GM19193 (cell line): ENCODE measurements around the gene AP5S1.

Source experiments
- POLR2A ChIP-seq: IDR thresholded peaks from 4 replicates; pipeline ENCODE4 v1.6.1; 2011; ENCODE audit not compliant: insufficient read depth, insufficient read length; ENCODE audit errors: extremely low read depth

AP5S1 gene

DNA sequence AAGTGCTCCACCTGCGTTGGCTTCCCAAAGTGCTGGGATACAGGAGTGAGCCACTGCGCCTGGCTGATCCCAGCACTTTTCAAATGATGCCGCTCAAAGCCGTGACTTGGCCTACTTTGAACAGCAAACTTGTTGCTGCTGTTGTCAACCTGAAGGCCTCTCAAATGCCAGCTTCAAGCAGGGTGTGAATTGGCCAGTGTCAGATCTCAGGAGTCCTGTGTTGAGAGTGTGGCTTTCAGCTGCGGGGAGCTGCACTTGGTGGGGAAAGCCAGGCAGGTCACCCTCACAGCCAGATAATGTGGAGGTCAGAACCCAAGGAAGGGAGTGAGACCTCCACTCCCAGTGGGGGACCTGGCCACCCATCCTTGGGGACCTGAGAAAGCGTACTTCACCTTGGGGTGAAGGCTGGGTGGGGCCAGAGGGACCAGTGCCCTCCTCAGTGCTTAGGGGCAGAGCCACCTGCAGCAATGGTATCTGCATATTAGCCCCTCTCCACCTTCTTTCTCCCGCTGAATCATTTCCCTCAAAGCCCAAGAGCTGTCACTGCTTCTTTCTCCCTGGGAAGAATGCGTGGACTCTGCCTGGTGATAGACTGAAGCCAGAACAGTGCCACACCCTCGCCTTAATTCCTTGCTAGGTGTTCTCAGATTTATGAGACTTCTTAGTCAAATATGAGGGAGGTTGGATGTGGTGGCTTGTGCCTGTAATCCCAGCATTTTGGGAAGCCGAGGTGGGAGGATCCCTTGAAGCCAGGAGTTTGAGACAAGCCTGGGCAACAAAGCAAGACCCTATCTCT, 49.7 kb downstream of the AP5S1 start:
- TF ChIP-seq POLR2A: no peak

DNA sequence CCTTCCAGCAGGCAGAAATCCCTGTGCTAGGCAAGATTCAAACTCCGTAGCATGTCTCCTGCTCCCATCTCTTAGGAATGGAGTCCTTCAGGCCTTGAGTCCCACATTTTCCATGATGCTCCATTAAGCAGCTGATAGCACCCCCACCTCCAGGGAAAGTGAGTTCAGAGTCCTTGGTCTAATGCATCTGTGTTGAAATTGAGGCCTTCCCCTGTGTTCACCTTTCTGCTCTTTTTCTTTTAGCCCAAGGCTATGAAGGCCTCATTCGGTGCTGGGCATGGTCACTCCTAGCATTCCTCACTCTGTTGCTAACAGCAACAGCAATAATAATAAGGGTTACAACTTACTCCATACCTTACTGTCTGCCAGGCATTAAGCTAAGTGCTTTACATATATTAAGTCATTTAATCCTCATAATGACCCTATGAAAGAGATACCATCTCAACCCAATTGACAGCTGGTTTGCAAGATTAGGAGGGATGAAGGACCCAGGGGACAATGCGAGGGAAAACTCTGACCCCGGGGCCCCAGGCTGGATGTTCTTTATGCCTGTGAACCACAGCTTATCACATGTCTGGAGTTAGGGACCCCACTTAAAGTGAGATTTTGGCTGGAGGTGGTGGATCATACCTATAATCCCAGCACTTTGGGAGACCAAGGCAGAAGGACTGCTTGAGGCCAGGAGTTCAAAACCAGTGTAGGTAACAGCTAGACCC, 51.4 kb downstream of the AP5S1 start:
- TF ChIP-seq POLR2A: no peak

DNA sequence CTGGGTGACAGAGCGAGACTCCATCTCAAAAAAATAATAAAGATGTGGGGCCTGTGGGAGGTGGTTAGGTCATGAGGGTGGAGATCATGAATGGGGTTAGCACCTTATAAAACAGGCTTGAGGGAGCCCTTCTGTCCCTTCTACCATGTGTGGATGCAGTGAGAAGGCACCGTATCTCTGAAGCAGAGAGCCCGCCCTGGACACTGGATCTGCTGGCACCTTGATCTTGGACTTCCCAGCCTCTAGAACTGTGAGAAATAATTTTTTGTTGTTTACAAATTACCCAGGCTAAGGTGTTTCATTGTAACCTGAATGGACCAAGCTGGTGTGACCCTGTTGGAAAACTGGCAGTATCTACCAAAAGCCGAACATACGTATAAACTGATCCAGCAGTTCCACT, 53.2 kb downstream of the AP5S1 start:
- TF ChIP-seq POLR2A: no peak

DNA sequence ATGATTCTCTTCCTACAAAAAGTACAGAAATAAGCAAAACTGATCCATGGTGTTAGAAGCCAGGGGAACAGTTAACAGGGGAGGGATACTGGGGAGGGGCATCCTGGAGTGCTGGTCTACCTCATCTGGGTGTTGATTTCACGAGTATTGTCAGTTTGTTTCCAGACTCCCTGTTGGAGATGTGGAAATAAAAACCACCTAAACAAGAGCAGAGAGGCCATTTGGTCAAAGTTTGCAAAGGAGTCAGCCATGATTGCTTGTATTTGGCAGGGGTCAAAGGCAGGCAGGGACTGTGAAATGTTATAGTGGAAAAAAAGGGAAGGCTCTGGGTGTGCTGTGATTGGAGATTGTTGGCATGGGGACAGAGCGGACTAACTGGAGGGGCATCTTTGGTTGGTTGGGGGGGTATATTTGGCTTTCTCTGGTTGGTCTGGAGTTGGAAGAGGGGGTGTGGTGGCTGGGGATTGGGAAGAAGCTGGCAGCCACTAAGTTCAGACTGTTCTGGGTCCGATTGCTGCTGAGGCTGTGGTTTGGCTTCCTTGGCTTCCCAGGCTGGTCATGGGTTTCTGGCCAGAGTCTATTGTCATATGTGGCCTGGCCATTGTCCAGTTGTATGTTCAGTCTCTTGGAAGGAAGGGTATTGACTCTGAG, 54.0 kb downstream of the AP5S1 start:
- no peak for TF ChIP-seq POLR2A

DNA sequence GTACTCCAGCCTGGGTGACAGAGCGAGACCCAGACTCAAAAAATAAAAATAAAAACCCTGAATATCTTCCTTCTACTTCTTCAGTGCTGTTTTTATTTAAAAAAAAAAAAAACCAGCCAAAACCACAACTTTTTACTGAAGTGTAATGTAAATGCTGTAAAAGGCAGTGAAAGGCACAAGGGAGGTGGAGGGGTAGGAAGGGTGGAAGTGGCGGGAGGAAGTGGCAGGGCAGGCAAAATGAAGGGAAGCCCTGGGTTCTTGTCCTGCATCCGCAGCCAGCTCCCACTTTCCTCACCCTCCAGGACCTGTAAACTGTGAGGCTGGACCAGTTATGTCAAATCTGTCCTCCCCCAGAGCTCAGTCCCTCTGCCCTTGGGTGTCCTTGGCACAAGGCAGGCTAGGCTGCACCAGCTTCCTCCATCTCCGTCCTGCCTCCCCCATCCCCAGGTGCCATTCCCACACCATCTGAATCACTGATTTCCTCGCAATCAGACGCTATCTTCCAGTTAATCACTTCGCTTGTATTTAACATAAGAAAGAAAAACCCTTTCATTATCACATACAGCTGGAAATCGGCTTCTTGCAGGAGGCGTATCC, 55.1 kb downstream of the AP5S1 start:
- no peak for TF ChIP-seq POLR2A

DNA sequence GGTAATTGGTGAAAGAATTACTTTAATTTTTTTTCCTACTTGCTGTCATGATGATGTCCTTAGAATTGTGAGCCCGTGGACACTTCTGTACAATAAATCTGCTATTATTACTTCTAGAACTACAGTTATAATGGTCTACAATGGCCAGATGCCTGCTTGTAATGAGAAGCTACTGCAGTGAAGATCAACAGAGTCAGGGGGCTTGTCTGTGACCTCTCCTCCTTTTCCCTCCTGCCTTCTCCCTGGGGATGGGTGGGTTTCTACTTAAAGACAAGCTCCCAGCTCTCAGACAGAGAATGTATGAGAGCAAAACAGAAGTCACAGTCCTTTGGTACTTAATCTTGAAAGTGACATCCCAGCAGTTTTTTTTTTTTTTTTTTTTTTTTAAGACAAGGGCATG, 55.7 kb downstream of the AP5S1 start:
- no peak for TF ChIP-seq POLR2A

DNA sequence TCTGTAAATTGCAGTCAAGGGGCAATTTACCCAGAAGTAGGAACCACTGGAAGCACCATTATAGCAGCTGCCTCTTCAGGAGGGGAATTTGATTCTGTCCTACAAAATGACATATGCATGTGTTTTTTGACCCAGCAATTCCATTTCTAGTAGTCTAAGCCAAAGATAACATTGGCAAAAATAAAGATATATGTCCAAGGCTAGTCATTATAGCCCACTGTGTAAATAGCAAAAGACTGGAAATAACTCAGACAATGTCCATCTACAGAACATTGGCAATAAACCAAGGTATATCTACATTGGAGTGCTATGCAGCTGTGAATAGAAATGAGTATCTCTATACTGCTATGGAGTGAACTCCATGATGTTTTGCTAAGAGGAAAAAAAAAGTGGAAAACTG, 56.3 kb downstream of the AP5S1 start:
- TF ChIP-seq POLR2A: no peak
